ENCODE data around the gene CPSF3.

The CPSF3 gene

GRCh38 chr2:9517118-9517782 is 93.8 kb downstream of the CPSF3 start:
- no peak for DNase-seq (ENCODE audit: low read depth, low spot score)

DNA sequence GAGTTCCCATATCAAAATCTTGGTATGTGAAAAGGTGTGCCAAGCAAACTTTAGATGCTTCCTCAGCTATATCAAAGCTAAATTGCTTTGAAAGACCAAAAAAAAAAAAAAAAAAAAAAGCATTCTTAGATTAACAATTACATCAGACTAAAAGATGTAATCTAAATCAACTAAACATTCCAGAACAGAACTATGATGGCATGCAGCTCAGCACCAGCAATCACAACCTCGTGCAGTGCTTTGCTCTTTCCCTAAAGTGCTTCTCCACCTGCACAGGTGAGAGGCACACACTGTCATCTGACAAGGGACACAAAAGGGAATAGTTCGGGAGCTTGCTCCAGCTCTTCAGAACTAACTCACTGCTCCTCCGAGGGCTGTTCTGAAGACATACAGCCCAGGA is 94.7 kb downstream of the CPSF3 start:
- no peak for DNase-seq (ENCODE audit: low read depth, low spot score)

- DNase-seq (ENCODE audit: low read depth, low spot score), result no peak
These were observed 95.3 kb downstream of the CPSF3 start for GRCh38 chr2:9518780-9519179.

GRCh38 chr2:9519250-9519649 is 95.8 kb downstream of the CPSF3 start:
- DNase-seq (ENCODE audit: low read depth, low spot score), result no peak
